HG03025 (cell line): Measurements from ENCODE around the gene SLC11A1.
A peak's percentile ranks its signal among the peaks of the same experiment; 100 is the strongest.

Source experiments
- ATAC-seq: cut with Tn5 transposase; IDR thresholded peaks from one replicate; pipeline ENCODE4 v1.9.1; 2021; ENCODE audit warnings: mild to moderate bottlenecking, moderate library complexity; ENCODE audit not compliant: unreplicated experiment, low FRiP score

Gene SLC11A1

DNA sequence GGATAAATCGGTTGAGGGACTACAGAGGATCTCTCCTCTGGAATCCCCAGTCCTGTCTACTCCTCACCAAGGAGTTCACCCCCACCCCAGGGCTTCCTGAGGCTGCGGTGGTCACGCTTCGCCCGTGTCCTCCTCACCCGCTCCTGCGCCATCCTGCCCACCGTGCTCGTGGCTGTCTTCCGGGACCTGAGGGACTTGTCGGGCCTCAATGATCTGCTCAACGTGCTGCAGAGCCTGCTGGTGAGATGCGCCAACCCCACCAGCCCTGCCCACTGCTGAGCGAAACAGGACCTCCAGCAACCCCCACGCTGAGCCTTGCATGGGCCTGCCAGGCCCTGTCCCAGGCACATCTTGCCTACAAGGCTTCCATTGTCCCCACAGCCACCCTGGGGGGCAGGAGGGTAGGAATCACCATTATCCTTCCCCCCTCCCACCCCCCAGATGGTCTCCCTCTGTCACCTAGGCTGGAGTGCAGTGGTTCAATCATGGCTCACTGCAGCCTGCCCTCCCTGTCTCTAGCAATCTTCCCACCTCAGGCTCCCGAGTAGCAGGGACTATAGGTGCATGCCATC lies 10.9 kb downstream of the SLC11A1 start:
- ATAC-seq, result no peak

DNA sequence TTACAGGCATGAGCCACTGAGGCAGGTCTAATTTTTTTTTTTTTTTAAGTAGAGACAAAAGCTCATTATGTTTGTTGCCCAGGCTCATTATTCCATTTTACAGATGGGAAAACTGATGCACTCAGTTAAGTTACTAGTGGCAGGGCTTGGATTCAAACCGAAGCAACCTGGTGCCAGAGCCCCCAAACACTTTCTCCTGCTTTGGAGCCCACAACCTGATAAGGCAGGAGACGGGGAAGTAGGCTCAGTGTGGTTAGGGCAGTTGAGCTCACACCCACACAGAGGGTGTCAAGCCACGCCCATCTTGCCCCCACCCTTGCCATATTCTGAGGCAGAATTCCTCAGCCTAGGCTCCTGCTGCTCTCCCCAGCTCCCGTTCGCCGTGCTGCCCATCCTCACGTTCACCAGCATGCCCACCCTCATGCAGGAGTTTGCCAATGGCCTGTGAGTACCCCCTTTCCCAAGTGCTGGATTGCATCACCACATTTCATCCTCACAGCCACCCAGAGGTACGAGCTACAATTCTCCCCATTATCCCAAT lies 11.7 kb downstream of the SLC11A1 start:
- ATAC-seq, result no peak

DNA sequence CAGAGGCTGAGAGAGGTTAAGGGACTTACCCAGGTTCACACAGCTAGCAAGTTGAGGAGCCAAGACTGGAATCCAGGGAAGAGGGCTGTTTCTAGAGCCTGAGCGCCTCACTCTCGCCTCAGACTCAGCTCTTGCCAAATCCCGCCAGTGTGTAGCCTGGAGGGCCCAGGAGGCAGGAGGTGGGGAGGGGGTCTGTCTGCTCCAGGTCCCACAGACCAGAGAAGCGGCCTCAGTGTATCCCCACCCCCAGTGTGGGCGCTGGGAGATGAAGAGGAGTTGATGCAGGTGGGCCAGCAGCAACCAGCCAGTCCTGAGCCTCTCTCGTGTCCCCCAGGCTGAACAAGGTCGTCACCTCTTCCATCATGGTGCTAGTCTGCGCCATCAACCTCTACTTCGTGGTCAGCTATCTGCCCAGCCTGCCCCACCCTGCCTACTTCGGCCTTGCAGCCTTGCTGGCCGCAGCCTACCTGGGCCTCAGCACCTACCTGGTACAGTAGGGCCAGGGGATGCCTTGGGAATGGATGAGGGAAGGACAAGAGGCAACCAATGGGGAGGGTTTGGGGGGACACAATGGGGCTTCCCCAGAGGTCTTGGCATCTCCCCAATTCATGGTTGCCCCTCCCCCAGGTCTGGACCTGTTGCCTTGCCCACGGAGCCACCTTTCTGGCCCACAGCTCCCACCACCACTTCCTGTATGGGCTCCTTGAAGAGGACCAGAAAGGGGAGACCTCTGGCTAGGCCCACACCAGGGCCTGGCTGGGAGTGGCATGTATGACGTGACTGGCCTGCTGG lies 12.4 kb downstream of the SLC11A1 start:
- ATAC-seq, result no peak

DNA sequence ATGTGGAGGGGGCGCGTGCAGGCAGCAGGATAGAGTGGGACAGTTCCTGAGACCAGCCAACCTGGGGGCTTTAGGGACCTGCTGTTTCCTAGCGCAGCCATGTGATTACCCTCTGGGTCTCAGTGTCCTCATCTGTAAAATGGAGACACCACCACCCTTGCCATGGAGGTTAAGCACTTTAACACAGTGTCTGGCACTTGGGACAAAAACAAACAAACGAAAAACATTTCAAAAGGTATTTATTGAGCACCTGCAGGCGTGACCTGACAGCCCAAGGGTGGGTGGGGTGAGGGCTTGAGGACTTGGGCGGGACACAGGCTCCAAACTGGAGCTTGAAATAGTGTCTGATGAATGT lies 13.0 kb downstream of the SLC11A1 start:
- no peak for ATAC-seq

DNA sequence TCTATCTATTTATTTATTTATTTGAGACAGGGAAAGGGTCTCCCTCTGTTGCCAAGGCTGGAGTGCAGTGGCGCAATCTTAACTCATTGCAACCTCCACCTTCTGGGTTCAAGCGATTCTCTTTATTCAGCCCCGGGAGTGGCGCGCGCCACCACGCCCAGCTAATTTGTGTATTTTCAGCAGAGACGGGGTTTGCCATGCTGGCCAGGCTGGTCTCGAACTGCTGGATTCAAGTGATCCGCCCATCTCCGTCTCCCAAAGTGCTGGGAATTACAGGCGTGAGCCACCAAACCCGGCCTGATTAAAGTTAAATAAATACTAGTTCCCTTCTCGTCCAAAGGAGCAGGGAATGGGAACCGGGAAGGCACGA lies 13.4 kb downstream of the SLC11A1 start:
- no peak for ATAC-seq

DNA sequence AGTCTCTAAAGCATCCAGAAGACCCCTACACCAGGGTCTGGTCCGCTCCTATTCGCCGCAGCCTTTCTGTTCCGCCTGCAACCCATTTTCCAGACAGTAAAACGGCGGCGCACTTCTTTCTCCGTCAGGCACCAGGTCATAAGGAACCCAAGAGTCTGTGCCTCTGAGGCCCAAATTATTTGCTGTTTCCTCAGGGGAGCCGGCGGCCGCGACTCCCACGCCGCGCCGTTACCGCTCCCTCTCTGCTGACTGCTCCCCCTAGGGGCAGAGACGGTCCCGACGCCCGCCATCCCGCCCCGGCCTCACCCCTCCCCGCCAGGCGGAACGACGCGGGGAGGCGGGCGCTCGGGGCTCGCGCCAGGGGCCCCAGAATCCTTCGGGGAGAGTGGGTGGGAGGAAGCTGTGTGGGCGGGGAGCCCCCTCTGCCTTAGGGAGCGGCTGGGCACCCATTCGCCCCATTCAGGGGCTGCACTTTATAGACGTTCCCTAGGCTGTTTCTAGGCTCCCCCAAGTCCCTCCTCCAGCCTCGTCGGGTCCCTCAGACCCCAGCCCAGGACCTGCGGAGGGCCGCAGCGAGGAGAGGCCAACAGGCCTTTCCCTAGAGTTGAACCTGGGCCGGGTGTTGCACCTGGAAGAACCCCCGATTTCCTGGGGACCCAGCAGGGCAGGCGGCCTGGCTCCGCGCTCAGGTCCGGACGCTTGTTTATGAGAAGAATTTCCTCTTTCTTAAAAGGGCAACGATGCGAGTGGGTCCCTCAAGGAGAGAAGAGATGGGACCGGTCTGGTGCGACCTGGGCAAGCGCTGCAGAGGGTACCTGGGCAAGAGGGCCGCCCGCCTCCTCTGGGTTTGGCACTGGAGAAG lies 14.0 kb downstream of the SLC11A1 start:
- ATAC-seq, result peak; percentile 31

DNA sequence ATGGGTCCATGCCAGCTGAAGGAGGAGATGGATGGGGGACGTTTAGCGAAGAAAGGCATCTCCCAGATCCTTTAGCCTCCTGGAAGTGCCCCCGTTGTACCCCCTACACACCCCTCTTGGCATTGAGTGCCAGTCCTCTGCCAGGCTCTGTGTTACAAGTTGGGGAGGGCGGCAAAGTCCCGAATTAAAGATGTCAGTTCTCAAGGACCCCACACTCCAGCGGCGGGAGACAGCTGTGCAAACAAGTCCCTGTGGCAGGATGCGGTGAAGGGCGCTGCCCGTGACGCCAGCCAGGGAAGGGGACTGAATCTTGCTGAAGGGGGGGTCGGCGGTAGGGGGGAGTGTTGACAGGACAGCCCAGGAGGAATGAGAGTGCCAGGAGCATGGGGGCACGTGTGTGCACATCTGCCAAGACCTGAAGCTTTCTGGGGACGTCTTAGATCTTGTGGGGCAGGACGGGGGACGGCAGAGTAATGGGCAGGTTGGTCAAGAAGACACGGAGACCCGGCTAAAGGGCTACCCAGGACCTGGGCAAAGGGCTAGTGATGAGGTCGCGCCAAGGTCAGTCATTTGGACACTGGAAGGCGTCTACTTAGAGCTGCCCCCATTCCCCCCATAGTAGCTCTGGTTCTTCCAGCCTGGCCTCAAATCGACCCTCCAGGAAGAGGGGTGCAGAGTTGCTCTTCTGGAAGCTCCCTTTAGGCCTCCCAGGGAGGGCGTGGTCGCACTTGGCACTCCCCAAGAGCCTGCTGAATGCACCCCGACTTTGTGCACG lies 14.8 kb downstream of the SLC11A1 start:
- no peak for ATAC-seq

DNA sequence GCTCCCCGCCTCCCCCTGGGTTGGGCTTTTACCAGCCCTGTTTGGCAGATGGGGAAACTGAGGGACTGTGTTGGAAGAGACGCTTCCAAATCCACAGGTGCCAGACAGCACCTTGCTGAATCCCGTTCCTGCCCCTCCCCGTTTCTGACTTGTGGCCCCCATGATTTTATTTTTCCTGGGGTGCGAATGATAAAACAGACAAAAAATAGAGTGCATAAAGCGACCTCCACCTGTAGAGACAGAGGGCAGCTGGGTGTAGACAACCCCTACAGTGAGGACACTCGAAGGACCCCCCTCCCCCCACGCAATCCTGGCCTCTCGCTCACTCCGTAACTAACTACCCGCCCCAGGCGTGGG lies 15.4 kb downstream of the SLC11A1 start:
- ATAC-seq, result no peak

DNA sequence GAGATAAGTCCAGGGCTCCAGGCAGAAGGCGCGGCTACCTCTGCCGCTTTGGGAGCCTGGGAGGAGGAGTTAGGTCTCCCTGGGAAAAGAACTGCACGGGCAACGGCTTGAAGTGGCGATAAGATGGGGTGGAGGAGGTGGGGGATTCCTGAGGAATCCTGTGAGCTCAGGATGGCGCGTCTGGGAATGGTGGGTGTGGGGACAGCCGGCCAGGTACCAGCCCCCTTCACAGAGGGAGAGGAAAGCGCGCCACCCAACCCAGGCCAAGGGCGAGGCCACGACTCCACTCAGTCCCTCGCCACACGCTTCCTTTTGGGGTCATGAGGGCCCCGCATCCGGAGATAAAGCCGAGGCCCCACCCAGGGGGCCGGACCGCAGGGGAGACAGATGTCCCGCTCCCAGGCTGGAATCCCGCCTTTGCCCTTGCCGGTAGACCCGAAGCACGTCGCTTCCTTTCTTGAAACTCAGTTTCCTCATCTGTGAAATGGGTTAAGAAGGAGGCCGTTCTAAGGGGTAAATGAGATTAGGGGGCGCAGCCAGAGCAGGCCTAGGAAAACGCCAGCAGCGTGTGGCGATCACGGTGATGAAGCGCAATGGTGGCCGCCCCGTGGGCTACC lies 15.9 kb downstream of the SLC11A1 start:
- no peak for ATAC-seq

DNA sequence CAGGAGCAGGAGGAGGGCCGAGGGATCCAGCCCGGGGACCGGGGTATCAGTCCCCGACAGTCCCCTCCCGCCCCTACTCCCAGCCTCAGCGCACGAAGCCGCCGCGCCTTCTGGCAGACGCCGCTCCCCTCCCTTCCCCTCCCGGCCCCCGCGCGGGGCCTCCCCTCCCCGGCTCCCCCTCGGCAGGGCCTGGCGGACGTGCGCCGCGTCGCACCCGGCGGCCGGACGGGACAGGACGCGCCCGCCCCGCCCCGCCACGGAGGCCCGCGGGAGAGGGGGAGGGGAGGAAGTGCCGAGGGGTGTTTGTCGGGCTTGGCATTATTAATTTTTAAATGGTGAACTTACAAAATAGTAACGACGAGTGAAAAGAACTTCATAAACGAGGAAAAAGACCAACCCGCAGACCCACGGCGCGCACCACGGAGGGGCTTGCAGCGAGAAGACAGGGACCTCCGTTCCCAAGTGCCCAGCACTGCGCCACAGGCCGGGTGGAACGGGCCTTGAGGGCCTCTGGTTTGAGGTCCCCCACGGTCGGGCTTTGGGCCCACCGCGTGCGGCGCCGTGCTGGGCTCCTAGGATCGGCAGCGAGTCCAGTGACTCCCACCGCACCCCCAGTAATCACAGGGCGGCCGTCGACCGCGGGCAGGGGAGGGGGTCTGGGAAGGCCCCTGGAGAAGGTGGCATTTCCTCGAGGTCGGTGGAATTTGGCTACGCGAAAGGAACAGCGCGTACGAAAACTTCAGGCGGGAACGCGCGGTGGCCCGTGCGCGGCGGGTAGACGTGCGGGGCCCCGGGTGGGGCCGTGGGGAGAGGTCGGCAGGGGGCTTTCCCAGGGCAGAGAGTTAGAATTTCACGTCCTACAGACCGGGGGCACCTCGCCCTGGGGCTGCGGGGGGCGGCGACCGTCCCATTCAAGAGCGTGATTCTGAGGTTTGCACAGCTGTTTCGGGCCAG lies 16.6 kb downstream of the SLC11A1 start:
- ATAC-seq, result peak; percentile 0

DNA sequence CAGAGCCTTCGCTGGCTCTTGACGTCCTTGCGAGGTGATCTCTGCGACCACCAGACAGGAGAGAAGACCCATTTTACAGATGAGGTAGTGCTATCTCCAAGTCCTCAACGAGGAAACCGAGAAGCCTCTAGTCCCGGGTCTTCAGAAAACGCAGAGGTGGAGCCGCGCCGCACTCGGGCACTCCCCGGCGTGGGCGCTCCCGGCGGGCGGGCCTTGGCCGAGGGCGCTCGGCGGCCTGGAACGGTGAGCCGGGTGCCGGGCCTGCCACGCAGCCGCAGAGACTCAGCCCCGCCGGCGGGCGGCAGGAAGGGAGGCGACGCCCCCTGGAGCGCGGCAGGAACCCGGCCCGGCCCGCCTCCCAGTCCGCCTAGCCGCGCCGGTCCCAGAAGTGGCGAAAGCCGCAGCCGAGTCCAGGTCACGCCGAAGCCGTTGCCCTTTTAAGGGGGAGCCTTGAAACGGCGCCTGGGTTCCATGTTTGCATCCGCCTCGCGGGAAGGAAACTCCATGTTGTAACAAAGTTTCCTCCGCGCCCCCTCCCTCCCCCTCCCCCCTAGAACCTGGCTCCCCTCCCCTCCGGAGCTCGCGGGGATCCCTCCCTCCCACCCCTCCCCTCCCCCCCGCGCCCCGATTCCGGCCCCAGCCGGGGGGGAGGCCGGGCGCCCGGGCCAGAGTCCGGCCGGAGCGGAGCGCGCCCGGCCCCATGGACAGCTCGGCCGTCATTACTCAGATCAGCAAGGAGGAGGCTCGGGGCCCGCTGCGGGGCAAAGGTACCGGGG lies 17.5 kb downstream of the SLC11A1 start, which contains the start of gene CTDSP1:
Gene CTDSP1, plus strand, starts transcription at position 478 of the 776 bp plus-strand sequence. Its CDS starts 223 bp downstream, at position 701.
- ATAC-seq, result peak; percentile 38

DNA sequence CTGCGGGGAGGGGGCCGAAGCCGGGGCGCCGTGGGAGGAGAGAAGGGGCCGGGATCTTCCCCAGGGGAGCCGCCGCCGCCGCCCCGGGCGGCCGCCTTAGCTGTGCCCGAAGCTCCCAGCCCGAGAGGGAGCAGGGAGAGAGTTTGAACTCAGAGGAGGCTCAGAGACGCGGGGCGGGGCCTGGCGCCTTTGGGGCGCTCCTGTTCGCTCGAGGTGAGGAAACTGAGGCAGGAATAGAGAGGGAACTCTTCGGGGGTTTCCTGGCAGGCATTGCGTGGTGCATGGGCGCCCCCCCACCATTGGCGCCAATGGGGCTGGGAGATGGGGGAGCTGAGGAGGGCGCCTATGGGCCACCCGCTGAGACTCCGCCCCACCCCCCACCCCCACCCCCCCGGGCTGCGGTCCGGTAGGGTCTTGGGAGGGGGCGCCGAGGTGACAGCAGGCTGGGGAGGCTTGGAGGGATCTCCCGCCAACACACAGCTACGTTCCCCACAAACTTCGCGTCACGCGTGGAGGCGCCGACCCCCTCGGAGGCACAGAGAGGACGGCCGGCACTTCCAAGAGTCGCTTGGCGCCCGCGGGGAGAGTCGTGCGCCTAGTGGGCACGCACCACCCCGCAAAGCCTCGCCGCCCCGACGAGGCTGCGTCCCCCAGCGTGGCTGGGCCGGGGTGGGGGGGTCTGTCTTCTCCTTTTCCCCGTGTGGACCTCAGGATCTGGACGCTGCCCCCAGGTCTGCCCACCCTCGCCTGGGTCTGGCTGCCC lies 18.3 kb downstream of the SLC11A1 start:
- ATAC-seq, result no peak

DNA sequence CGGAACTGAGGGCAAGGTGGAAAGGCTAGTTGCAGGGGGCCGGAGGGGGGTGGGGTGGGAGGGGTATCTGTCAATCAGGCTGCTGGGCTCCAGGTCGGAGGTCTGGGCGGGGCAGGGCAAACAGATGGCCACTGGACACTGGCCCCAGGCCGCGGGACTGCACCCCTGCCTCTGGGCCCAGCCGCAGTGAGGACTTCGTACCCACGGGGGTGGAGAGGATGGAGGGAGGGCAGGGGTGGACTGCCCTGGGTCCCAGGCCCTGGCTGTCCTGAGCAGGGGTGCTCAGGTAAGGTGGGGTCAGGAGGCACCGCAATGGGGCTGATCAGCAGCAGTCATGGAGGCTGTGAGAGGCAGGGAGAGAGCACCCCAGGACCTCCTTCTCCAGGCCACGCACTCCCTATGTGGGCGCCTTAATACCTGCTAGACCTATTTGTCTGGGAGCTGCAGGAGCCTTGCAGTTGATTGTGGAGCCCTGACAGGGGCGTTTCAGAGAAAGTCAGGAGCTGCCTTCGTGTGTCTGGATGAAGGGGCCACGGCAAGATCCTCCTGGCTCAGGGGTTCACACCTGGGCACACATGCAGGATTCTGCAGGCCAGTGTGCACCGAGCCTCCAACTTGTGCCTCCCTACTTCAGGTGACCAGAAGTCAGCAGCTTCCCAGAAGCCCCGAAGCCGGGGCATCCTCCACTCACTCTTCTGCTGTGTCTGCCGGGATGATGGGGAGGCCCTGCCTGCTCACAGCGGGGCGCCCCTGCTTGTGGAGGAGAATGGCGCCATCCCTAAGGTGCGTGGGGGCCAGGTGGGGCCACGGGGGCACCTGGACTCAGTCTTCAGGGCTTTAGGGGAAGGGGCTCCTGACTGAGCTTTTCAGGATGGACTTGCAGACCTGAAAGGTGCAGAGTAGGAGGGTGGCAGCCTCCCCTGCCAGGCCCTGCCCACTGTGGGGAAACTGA lies 19.1 kb downstream of the SLC11A1 start:
- no peak for ATAC-seq

DNA sequence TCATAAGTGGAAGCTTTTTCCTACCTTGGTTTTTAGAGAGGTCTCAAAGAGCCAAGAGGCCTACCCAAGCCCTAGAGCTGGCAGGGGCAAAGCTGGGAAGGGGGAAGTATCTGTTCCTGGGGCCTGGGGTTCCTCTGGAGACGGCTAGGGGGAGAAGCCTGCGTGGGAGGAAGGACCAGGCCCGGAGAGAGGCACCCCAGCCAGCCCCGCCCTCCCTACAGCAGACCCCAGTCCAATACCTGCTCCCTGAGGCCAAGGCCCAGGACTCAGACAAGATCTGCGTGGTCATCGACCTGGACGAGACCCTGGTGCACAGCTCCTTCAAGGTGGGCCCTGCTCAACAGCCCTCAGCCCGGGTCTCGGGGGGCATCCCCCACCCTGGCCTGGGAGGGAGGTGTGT lies 19.8 kb downstream of the SLC11A1 start:
- no peak for ATAC-seq

DNA sequence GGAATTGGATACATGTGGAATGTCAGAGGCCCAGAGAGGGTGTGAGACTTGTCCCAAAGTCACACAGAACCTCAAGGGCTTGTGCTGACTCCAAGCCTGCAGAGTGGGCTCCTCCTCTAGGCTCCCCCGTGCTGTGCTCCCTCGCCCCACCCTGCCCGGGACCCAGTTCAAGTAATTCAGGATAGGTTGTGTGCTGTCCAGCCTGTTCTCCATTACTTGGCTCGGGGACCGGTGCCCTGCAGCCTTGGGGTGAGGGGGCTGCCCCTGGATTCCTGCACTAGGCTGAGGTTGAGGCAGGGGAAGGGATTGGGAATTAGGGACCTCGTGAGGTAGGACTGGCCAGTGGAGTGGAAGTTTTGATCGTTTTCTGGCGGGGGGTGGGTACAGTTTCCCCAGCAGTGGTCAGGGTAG lies 20.4 kb downstream of the SLC11A1 start:
- no peak for ATAC-seq

DNA sequence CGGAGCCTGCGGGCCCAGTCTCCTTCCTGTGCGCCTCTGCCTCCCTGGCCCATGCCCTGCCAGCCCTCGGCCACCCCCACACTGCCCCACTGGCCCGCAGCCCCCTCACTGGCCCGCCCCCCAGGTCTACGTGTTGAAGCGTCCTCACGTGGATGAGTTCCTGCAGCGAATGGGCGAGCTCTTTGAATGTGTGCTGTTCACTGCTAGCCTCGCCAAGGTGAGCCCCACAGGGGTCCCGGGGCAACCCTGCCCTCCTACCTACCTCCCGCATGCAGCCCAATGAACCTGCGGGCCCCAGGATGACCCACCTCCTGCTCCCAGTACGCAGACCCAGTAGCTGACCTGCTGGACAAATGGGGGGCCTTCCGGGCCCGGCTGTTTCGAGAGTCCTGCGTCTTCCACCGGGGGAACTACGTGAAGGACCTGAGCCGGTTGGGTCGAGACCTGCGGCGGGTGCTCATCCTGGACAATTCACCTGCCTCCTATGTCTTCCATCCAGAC lies 20.9 kb downstream of the SLC11A1 start:
- no peak for ATAC-seq
